IPS-NIHi7 (cell line): ENCODE measurements around the gene GPC6.
"Not testable (repeated sequence)": the region's sequence is repeated elsewhere in the genome, so short reads cannot be mapped to it uniquely, and the experiment has no call there.

Experiments used
- DNase-seq: peaks from one replicate; pipeline ENCODE4 v3.0.0; 2012; ENCODE audit warnings: mixed read lengths; ENCODE audit errors: extremely low spot score

GPC6 gene

GRCh38 chr13:93226623-93227279 lies at the start of gene GPC6:
TSS of gene GPC6 (plus strand) at chr13:93226807.
- DNase-seq = peak; percentile 35

- no peak for DNase-seq
Observed at GRCh38 chr13:93180356-93180969, 46.1 kb upstream of the GPC6 start.

DNA sequence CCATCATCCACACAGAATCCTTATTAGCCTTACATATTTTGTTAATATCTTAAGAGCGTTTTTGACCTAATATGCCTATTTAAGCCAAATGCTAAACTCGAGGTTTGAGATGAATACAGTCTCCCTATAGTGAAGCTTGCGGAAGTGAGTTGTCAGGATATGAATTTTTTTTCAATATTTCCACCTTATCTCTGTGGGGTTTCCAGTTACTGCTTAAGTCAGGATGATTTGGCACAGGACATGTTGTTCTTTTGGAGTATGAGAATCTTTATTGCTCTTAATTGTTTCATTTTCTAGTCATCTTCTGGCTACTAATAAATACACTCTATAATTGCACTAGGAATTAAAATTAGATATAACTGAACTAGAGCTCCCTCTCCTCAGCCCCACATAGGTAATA lies 44.2 kb upstream of the GPC6 start:
- DNase-seq = no peak

- peak; percentile 58 for DNase-seq
Observed at GRCh38 chr13:93183302-93183701, 43.3 kb upstream of the GPC6 start.

- DNase-seq = no peak
Observed at GRCh38 chr13:93190006-93190405, 36.6 kb upstream of the GPC6 start.

GRCh38 chr13:93193682-93194081 lies 32.9 kb upstream of the GPC6 start:
- no peak for DNase-seq

- DNase-seq = no peak
Observed at GRCh38 chr13:93199856-93200255, 26.8 kb upstream of the GPC6 start.

DNA sequence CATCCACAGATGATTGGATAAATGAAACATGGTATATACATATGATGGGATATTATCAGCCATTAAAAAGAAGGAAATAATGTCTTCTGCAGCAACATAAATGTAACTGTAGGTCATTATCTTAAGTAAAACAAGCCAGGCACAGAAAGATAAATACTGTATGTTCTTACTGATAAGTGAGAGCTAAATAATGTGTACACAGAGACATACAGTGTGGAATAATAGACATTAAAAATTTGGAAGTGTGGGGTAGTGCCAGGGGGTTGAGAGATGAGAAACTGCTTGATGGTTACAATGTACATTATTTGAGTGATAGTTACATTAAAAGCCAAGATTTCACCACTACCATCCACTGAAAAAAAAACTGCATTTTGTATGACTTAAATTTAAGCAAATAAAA lies 26.0 kb upstream of the GPC6 start:
- no peak for DNase-seq

- no peak for DNase-seq
Observed at GRCh38 chr13:93201992-93202558, 24.5 kb upstream of the GPC6 start.

GRCh38 chr13:93206778-93207392 lies 19.7 kb upstream of the GPC6 start:
- not testable (repeated sequence) for DNase-seq

DNA sequence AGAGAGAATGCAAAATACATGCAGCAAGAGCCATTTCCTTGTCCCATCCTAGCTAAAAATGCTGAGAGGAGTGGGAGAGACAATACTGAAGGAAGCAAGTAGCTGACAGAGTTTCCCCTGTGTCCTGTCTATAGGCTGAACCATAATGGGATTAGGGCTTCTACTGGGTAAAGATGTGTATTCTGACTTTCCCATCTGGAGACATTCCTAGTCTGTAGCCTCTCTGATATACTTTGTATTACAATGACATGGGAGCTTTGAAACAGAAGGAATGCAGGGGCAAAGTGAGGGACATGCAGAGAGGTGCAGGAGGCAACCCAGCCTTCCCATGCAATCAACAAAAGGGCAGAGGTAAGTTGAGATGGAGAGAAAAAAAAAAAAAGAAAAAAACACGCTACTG lies 10.5 kb upstream of the GPC6 start:
- peak; percentile 50 for DNase-seq

DNA sequence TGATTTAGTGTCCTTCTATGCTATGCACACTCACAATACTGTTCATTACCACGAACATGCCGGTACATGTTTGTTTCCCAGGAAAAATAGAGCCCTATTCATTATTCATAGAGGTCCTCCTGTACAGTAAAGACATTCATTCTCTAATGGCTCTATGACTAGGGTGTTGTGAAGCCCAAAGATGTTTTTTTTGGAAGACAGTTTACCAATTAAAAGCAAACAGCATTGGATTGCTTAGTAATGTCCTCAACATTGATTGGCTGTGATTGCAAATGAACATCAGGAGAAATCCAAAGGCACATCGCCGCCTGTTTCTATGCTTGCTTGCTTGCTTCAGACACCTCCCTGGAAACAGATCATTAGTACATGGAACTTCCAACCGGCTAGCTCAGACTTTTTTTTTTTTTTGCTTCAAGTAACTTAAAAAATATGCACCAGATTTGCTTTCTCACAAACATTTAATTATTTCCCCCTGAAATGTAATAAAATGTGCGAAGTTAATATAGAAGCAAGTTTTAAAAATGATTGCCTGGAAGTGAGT lies 8.8 kb upstream of the GPC6 start:
- no peak for DNase-seq

DNA sequence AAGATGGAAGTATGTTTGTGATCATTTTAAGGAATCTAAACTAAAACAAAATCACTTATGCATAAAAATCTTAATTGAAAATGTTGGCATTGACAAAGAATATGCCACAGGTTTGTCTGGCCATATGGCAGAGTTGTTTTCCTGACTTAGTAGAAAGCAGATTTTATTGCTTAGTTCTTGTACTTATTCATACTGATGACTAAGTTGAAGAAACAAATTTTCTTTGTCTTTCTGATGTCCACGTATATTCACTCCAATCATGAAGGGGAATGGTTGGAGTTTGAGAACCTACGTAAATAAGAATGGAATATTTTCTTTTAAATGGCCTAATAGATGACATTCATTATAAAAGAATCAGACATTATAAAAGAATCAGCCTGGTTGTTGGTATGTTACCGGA lies 8.0 kb upstream of the GPC6 start:
- no peak for DNase-seq

GRCh38 chr13:93220073-93220472 lies 6.5 kb upstream of the GPC6 start:
- DNase-seq = no peak

DNA sequence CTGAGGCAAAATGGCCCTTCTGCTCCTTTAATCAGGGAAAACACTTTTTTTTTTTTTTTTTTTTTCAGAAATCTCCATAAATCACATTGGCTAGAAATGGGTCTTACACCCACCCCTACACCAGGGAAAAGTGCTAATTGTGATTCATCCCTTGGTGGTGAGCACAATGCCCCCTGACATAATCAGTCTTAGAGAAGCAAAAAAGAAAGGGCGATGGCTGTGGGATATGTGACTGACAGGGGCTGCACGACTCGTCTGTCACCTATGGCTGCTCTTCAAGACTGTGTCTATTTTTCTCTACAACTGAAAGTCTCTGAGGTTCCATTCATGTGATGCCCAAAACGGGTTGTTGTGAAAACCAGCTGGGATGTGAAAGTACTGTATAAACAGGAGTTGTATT lies 3.6 kb upstream of the GPC6 start:
- no peak for DNase-seq

DNA sequence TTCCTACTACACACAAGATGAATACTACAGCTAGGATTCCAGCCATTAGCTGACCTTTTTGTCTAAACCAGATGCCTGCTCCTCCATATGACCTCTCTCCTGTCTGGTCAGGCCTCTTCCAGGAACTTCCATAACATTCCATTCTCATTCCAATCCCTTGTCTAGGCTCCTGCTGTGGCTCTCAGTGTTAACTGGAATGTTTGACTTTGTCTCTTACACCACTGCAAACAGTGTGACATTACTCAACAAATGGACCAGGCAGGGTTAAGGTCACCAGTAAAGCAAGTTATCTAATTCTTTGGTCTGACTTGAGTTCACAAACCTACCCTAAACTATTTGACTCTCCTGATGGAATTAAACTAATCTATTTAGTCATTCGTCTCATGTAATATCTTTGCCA lies 2.1 kb upstream of the GPC6 start:
- peak; percentile 42 for DNase-seq

DNA sequence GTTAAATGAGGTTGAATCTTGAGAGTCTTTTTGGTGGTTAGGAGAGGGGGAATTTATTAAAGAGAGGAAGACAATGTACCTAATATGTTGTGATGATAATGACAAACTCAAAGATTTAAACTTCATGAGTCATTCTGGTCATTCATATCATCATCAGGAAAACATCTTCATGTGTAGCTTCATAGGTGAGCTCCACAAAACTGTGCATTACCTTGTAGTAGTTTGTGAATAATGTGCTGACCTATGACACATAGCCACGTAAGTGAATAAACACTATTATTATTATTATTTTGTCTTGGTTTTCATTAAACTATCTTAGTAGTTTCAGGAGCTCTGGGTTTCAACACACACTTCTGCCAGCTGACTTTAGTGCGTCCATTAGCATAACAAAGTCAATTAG lies 997 bp upstream of the GPC6 start:
- DNase-seq = no peak

DNA sequence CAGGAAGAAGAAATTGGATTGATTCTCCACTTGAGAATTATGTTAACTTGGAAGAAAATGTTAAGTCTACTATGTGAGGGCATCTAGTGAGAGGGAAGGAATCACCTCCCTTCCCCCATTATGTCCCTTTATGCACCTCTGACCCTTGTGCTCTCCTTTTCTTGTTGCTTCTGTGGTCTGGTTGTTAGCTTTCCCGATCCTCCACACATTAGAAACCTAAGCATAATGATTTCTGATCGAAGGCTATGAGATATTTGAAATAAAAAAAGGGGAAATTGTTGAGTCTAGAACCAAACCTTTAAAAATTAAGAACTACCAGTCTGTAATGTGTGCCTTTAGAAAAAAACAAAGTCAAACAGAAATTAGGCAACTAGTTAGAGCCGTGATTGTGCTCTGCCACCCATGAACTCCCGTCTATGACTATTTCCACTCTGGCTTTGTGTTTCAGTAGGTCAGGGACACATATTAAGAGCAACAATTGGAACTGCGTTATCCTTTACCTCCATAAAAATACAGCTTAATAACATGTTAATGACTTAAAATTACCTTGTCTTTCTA lies 463 bp upstream of the GPC6 start:
- no peak for DNase-seq

- DNase-seq = peak; percentile 19
Observed at GRCh38 chr13:93227280-93227877, 772 bp downstream of the GPC6 start.

DNA sequence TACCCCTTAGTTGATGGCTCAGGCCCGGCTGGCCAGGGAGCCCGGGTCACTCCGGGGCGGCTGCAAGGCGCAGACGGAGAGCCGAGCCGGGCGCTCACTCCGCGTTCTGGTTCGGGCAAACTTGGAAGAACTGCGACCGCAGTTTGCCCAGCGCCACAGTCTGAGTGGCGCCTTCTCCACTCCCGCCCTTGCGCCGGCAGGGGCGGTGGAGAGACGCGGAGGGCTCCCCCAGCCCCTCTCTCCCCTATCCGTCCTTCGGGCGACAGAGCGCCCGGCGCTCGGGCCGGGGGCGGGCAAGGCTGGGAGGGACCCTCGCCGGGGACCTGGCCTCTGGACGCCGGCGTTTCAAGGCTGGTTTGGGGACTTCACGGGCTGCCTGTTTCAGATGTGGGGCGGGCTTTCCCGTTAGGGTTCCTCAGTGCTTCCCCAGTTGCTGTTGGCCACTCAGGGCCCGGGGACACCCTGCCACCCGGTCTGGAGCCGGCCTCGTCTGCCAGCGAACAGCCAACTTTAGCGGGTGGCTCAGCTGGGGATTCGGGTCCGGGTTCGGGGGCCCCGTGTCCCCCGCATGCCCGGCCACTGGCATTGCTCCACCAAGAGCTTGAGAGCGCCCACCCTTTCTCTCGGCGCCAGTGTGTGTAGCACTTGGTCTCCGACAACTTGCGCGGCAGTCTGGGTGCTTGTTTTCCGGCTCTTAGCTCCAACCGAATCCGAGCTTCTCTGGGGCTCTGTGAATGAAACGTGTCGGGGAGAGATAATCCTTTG lies 1.5 kb downstream of the GPC6 start:
- peak; percentile 62 for DNase-seq

DNA sequence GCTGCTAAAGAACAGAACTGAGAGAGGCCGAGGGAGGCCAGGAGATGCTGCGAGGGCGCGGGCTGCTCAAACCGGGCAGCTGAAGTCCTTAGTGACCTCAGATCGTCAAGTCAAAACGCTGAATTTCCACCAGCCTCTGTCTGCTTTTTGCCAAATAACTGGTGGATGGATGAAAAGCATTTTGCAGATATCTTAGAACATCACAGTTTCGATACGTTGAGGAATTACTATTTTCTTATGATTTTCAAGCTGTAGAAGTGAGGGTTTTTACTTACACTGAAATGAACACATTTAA lies 2.0 kb downstream of the GPC6 start:
- no peak for DNase-seq
